B cell (primary cell): ENCODE results near the gene PBX2. TPM values are rescaled to one million over a fixed set of nuclear protein-coding genes. Genes with fewer than 3 reads are reported as not detected.

ENCODE experiments used
- ATAC-seq: fragments of 200-7000 bp; cut with Tn5 transposase; one replicate; pipeline ENCODE4 v1.10.0; 2021; ENCODE audit warnings: low read depth, mild to moderate bottlenecking, moderate number of reproducible peaks, moderate library complexity
- CTCF ChIA-PET: fragments of 350-600 bp; sonication (Branson Sonifier 250); formaldehyde crosslinking; loops from one replicate; lab custom pipeline; 2021; ENCODE audit warnings: antibody characterized with exemption, inconsistent platforms; lab: Charles Lee
- POLR2A ChIA-PET: fragments of 350-600 bp; sonication (Branson Sonifier 250); formaldehyde crosslinking; loops from one replicate; lab custom pipeline; 2021; ENCODE audit warnings: antibody characterized with exemption; lab: Charles Lee
- DNase-seq: peaks from one replicate; pipeline ENCODE4 v3.0.0; 2013
- H2AFZ ChIP-seq: 2 replicates; pipeline ENCODE4 v1.6.1; 2012; ENCODE audit warnings: mild to moderate bottlenecking, low read depth, low read length; ENCODE audit not compliant: insufficient read depth, poor library complexity, severe bottlenecking
- H3K27ac ChIP-seq, 2 donors: 1 replicate in 1 of 2; 2 replicates in 1 of 2; pipeline ENCODE4 v1.5.1; 2012 to 2013; ENCODE audit warnings: low read length in 2 of 2, mild to moderate bottlenecking in 2 of 2, moderate library complexity in 1 of 2
- H3K27me3 ChIP-seq, 4 experiments: fragments of 200-600 bp in 1 of 4; sonication (generic) in 1 of 4; replicated peaks in 1 of 4; 1 replicate in 2 of 4; 2 replicates in 2 of 4; pipeline versions ENCODE4 v1.6.1 to v1.7.0; 2013 to 2016; ENCODE audit warnings: low read length in 3 of 4, mild to moderate bottlenecking in 2 of 4, mixed read lengths in 1 of 4, moderate library complexity in 1 of 4; ENCODE audit not compliant: insufficient read depth in 4 of 4, control insufficient read depth in 3 of 4; ENCODE audit errors: control extremely low read depth in 1 of 4
- H3K36me3 ChIP-seq, 2 experiments: replicated peaks in 1 of 2; 1 replicate in 1 of 2; 2 replicates in 1 of 2; pipeline versions ENCODE4 v1.6.1 to v1.7.1; 2013; ENCODE audit warnings: low read length in 1 of 2; ENCODE audit not compliant: insufficient read depth in 2 of 2, control insufficient read depth in 1 of 2; ENCODE audit errors: control extremely low read depth in 1 of 2, extremely low read depth in 1 of 2
- H3K4me1 ChIP-seq, 2 donors: fragments of 200-600 bp in 1 of 2; sonication (generic) in 1 of 2; 1 replicate in 1 of 2; 2 replicates in 1 of 2; pipeline versions ENCODE4 v1.5.1 to v1.6.1; 2013 to 2017; ENCODE audit warnings: low read length in 2 of 2; ENCODE audit not compliant: control insufficient read depth in 2 of 2, insufficient read depth in 2 of 2
- H3K4me2 ChIP-seq: replicated peaks from 2 replicates; pipeline ENCODE3; 2012; ENCODE audit warnings: mild to moderate bottlenecking, low read depth, low read length; ENCODE audit not compliant: poor library complexity, severe bottlenecking
- H3K4me3 ChIP-seq, 5 experiments: fragments of 200-600 bp in 1 of 5; sonication (generic) in 1 of 5; 1 replicate in 3 of 5; 2 replicates in 2 of 5; pipeline versions ENCODE4 v1.5.1 to v1.7.0; 2011 to 2016; ENCODE audit warnings: low read length in 4 of 5, mild to moderate bottlenecking in 4 of 5, low read depth in 2 of 5, control low read depth in 1 of 5, moderate library complexity in 1 of 5; ENCODE audit not compliant: insufficient read depth in 1 of 5; ENCODE audit errors: control extremely low read depth in 1 of 5, extremely low read depth in 1 of 5
- H3K79me2 ChIP-seq: fragments of 200-600 bp; sonication (generic); one replicate; pipeline ENCODE4 v1.6.0; 2016; ENCODE audit warnings: low read length; ENCODE audit not compliant: control insufficient read depth, insufficient read depth
- H3K9ac ChIP-seq: fragments of 200-600 bp; sonication (generic); 2 replicates; pipeline ENCODE4 v1.6.1; 2017; ENCODE audit warnings: mild to moderate bottlenecking, low read length, moderate library complexity
- H3K9me3 ChIP-seq, 3 donors: one replicate each; pipeline versions ENCODE4 v1.6.1 to v1.7.1; 2013; ENCODE audit warnings: low read length in 2 of 3; ENCODE audit not compliant: control insufficient read depth in 2 of 3, insufficient read depth in 1 of 3; ENCODE audit errors: control extremely low read depth in 1 of 3
- H4K20me1 ChIP-seq: 2 replicates; pipeline ENCODE4 v1.6.0; 2012; ENCODE audit warnings: mild to moderate bottlenecking, low read length; ENCODE audit not compliant: insufficient read depth, control insufficient read depth, poor library complexity, severe bottlenecking
- H3K27ac Mint-ChIP-seq: one replicate; pipeline ENCODE4 v1.8.0; 2021; ENCODE audit warnings: mixed read lengths
- H3K27me3 Mint-ChIP-seq: one replicate; pipeline ENCODE4 v1.8.0; 2021; ENCODE audit warnings: mixed read lengths
- H3K4me1 Mint-ChIP-seq: one replicate; pipeline ENCODE4 v1.8.0; 2021; ENCODE audit warnings: mixed read lengths
- H3K4me3 Mint-ChIP-seq: one replicate; pipeline ENCODE4 v1.8.0; 2021; ENCODE audit warnings: mixed read lengths
- H3K9me3 Mint-ChIP-seq: one replicate; pipeline ENCODE4 v1.8.0; 2022; ENCODE audit warnings: mixed read lengths; ENCODE audit not compliant: insufficient read depth
- CTCF ChIP-seq: fragments of 200-600 bp; IDR thresholded peaks from one replicate; pipeline ENCODE4 v1.8.0; 2022; ENCODE audit warnings: antibody characterized with exemption, mild to moderate bottlenecking
- EZH2 ChIP-seq: IDR thresholded peaks from 2 replicates; pipeline ENCODE4 v1.6.1; 2012; ENCODE audit warnings: borderline replicate concordance, low read depth, mild to moderate bottlenecking, moderate library complexity, low read length; ENCODE audit not compliant: insufficient read depth, poor library complexity, severe bottlenecking
- WGBS: methylation state at CpG from one replicate; pipeline ENCODE4 v1.1.5; 2013; ENCODE audit warnings: missing lambda C conversion rate; ENCODE audit not compliant: insufficient coverage; 5-methylcytosine and 5-hydroxymethylcytosine counted together
- intact Hi-C: fragments of 100-400 bp; cut with micrococcal nuclease; formaldehyde crosslinking; loops from one replicate; pipeline ENCODE4 v1.10.0; 2022
- polyA plus RNA-seq: library from polyadenylated mRNA; depleted of rRNA; stranded (reverse); fragments of >200 nt; gene quantifications from 2 replicates; pipeline ENCODE4 v1.2.3, GENCODE V29; 2012
- total RNA-seq, 2 donors: library from RNA; stranded (reverse); fragments of 120-200 nt in 1 of 2; gene quantifications; 1 replicate in 1 of 2; 2 replicates in 1 of 2; pipeline versions ENCODE4 v1.2.3 to v1.2.4, GENCODE V29; 2013 to 2022

PBX2 gene
- total and polyA plus RNA-seq, 2 donors (not counting 1 experiment from before 2014, with no cell fraction given) = 128 to 188 TPM

DNA sequence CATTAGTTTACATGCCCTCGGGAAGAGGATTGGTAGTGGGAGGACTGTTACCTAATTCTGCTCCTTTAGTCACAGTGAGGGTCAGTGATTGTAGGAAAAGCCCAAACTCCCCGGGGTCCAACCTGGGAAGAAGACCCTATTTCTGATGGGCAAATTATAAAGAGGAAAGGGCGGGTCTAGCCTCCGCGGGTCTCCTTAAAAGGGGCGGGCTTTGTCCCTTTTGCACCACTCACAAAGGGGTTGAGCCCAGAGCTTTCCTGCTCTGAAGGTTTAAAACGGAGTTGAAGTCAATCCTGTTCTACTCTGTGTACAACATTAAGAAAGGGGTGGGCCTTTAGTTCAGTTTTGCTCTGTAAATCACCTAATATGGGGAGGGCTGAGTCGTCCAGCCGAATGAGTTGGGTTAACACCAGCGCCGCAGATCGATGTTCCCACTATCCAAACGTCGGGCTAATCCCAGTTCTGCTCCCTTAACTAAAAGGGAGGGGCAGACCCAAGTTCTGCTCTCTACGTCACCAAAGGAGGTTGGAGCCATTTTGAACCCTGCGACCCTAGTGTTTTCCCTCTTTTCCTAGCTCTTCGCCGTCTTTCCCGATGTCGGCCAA, 12.7 kb downstream of the PBX2 start:
- TF ChIP-seq CTCF (no peak), EZH2 (no peak)
- Histone ChIP-seq H3K9ac (peak overlapping the region; percentile 81), H2AFZ (peak overlapping the region; percentile 86), H4K20me1 (no peaks in the 10 kb centered on the region), H3K4me3 (peak overlapping the region; percentile 68 to 82 (median 75)), H3K27me3 (no peaks in the 10 kb centered on the region), H3K9me3 (no peaks in the 10 kb centered on the region), H3K36me3 (peaks cover 0 to 20% of the 10 kb centered on the region in 2 experiments), H3K4me1 (peaks cover 34 to 50% of the 10 kb centered on the region in 2 donors), H3K4me2 (peak overlapping the region; percentile 93), H3K27ac (peak overlapping the region; percentile 97 to 98), H3K79me2 (peaks cover 25% of the 10 kb centered on the region)
- Mint-ChIP-seq H3K9me3 (no peaks in the 10 kb centered on the region), H3K4me1 (peaks cover 71% of the 10 kb centered on the region), H3K27ac (peak overlapping the region; percentile 99), H3K4me3 (peak overlapping the region; percentile 97), H3K27me3 (no peaks in the 10 kb centered on the region)
- intact Hi-C loops = loop anchor here (5.0 kb wide), 6 partner anchors 220 to 1395 kb away; partner anchors contain the start of genes CSNK2B, HSD17B8, LY6G5B and NELFE
- 0% methylated on average over 11 of the region's 20 CpGs for WGBS
- ATAC-seq = no peak
- POLR2A ChIA-PET = interaction anchor here (0.7 to 3.0 kb wide), 8 partner anchors 11 to 794 kb away, joined by 3 to 25 read pairs (median 7); partner anchors contain the start of genes FKBPL, GPSM3 and PBX2
- CTCF ChIA-PET = interaction anchor here (0.9 to 1.4 kb wide), 4 partner anchors 14 to 59 kb away, joined by 3 to 6 read pairs (median 4); no protein-coding TSS in a partner anchor
- DNase-seq = no peak
